ENCODE measurements around the gene FMO1.

FMO1 gene

DNA sequence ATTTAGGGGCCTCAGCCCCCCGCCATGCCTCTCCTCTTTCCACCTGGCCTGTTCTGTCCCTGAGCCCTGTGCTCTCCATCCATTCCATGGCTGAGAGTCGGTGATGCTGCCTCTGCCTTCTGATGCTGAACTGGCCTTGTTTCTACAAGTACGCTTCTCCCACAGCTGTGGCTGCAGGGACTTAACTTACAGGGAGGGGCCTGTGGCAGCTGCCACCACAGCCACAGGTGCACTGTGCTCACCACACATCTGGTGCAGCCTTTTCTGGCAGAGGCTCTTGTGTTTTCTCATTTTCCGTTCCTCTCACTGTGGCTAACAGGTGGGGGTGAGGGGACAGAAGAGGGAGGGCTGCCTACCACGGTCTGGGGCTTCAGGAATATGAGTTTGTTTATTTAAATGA lies 4.2 kb downstream of the FMO1 start:
- intact Hi-C loops (cut with DNase I; ENCODE audit: low total_unique reads), result no loop called here
- no peak overlapping the region for H3K4me3 ChIP-seq
- no peak for DNase-seq
- TF ChIP-seq, protein P1, sequence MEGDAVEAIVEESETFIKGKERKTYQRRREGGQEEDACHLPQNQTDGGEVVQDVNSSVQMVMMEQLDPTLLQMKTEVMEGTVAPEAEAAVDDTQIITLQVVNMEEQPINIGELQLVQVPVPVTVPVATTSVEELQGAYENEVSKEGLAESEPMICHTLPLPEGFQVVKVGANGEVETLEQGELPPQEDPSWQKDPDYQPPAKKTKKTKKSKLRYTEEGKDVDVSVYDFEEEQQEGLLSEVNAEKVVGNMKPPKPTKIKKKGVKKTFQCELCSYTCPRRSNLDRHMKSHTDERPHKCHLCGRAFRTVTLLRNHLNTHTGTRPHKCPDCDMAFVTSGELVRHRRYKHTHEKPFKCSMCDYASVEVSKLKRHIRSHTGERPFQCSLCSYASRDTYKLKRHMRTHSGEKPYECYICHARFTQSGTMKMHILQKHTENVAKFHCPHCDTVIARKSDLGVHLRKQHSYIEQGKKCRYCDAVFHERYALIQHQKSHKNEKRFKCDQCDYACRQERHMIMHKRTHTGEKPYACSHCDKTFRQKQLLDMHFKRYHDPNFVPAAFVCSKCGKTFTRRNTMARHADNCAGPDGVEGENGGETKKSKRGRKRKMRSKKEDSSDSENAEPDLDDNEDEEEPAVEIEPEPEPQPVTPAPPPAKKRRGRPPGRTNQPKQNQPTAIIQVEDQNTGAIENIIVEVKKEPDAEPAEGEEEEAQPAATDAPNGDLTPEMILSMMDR (IDR thresholded peaks at IDR 0.05), result no peak
- H3K9me3 ChIP-seq, result no peaks in the 10 kb centered on the region
- no peak overlapping the region for H3K27ac ChIP-seq
- peaks cover 0 to 12% (median 3%) of the 10 kb centered on the region in 4 donors for H3K4me1 ChIP-seq
- no peaks in the 10 kb centered on the region for H3K36me3 ChIP-seq
- peaks cover 0 to 3% of the 10 kb centered on the region in 2 donors for H3K27me3 ChIP-seq

DNA sequence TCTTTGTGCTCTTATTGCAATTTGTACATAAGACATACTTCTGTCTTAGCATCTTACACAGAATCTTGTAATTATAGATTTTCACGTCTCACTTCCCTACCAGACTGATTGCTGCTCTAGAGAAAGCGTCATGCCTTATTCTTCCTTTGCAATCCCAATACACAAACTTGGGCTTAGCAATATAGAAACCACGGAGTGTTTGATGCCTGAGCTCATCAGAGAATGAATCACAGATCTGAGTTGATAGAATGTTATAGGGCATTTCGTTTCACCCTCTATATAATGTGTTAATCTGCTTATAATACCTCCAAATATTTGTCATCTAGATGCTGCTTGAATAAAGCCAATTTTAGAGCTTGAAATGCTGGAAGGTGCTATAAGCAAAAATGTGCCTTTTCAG lies 6.6 kb downstream of the FMO1 start:
- peaks cover 0 to 15% (median 5%) of the 10 kb centered on the region in 4 donors for H3K4me1 ChIP-seq
- intact Hi-C loops (cut with DNase I; ENCODE audit: low total_unique reads), result no loop called here
- DNase-seq, result no peak
- H3K27me3 ChIP-seq, result peaks cover 0 to 3% of the 10 kb centered on the region in 2 donors
- no peaks in the 10 kb centered on the region for H3K9me3 ChIP-seq
- TF ChIP-seq, protein P1 (IDR thresholded peaks at IDR 0.05), result no peak
- H3K36me3 ChIP-seq, result no peaks in the 10 kb centered on the region
- H3K27ac ChIP-seq, result no peak overlapping the region
- no peak overlapping the region for H3K4me3 ChIP-seq

DNA sequence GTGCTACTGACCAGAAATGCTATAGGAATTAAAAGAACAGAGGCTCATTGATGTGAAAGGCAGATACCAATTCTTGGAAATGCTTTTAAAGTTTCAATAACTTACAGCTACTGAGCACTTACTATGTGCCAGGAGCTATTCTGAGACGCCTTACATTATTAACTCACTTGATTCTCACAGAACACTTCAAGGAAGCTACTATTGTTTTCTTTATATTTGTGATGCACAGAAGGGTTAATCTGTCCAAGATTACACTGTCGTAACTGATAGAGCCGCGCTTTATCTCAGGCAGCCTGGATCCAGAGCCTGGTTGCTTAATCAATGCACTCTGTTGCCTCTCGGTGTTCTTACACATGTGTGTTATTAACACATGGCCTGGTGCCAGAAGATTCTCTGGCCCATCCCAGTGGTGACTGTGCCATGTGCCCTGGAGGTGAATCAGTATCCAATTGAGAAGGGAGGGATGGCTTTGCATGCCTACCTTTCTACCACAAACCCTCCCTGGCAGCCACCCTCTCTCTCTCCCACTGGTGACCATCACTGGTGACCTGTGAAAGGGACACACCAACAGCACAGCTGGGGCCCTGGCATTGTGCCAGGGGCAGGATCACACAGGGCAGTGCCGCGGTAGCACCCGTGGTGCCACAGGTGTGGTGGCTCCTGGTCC lies 8.8 kb downstream of the FMO1 start:
- H3K4me1 ChIP-seq, result peaks cover 0 to 11% (median 4%) of the 10 kb centered on the region in 4 donors
- intact Hi-C loops (cut with DNase I; ENCODE audit: low total_unique reads), result no loop called here
- no peaks in the 10 kb centered on the region for H3K9me3 ChIP-seq
- no peak overlapping the region for H3K27ac ChIP-seq
- no peaks in the 10 kb centered on the region for H3K36me3 ChIP-seq
- no peak overlapping the region for H3K4me3 ChIP-seq
- peaks cover 0 to 3% of the 10 kb centered on the region in 2 donors for H3K27me3 ChIP-seq
- DNase-seq, result no peak
- TF ChIP-seq, protein P1 (IDR thresholded peaks at IDR 0.05), result no peak

DNA sequence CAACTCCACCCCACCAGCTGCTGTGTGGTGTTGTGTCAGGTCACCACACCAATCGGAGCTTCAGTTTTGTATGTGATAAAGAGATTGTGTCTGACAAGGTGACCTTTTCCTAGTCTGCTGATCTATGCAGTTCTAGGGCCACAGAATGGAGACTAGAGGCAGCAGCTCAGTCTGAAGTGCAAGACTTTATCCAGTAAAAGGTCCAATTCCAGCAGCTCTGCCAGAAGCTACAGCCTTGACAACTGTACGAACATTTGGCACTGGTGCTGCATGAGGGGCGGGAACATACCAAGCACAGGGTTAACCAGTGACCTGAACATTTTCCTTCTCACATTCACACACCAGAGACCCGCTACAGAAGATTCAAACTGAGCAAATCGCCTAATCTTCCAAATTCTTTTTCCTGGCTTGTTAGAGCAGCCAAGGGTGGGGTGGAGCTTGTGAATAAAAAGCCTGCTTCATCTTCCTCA lies 9.3 kb downstream of the FMO1 start:
- no peak for DNase-seq
- H3K27ac ChIP-seq, result no peak overlapping the region
- TF ChIP-seq, protein P1 (IDR thresholded peaks at IDR 0.05), result no peak
- no peaks in the 10 kb centered on the region for H3K36me3 ChIP-seq
- peaks cover 0 to 11% (median 4%) of the 10 kb centered on the region in 4 donors for H3K4me1 ChIP-seq
- no peaks in the 10 kb centered on the region for H3K9me3 ChIP-seq
- H3K27me3 ChIP-seq, result no peaks in the 10 kb centered on the region
- intact Hi-C loops (cut with DNase I; ENCODE audit: low total_unique reads), result no loop called here
- no peak overlapping the region for H3K4me3 ChIP-seq

DNA sequence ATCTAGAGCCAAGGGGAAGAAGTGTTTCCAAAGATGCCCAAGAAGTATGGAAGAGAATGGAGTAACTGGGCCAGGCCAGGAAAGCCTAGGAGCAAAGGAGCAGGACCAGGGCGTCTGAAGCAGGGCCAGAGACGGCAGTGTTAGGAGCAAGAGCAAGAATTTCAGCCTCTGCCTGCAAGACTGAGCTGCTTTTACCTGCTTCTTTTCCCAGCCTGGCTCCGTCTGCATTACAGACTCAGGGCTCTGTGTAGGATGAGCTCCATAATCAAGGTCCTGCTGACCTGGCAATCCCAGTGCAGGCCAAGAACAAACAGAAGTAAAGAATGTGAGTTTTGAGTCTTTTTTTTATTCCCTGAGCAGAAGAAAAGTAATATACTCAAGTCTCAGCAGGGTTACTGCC lies 10.1 kb downstream of the FMO1 start:
- peaks cover 0 to 11% (median 4%) of the 10 kb centered on the region in 4 donors for H3K4me1 ChIP-seq
- no peaks in the 10 kb centered on the region for H3K36me3 ChIP-seq
- TF ChIP-seq, protein P1 (IDR thresholded peaks at IDR 0.05), result no peak
- H3K27me3 ChIP-seq, result no peaks in the 10 kb centered on the region
- no peak overlapping the region for H3K27ac ChIP-seq
- no peak for DNase-seq
- H3K4me3 ChIP-seq, result no peak overlapping the region
- H3K9me3 ChIP-seq, result no peaks in the 10 kb centered on the region
- intact Hi-C loops (cut with DNase I; ENCODE audit: low total_unique reads), result no loop called here
